ENCODE data around the gene COCH. TPM values are rescaled to one million over a fixed set of nuclear protein-coding genes. Genes with fewer than 3 reads are reported as not detected.

COCH gene
- total and polyA plus RNA-seq, 2 experiments from 2014 or later: 12.9 to 20.6 TPM

GRCh38 chr14:30872602-30873001 lies 1.8 kb upstream of the COCH start:
- no peak overlapping the region for H3K27ac Mint-ChIP-seq

More at GRCh38 chr14:30872602-30873001, 1.8 kb upstream of the COCH start:
- Histone ChIP-seq H4K20me1 (replicated peaks; ENCODE audit: insufficient read depth) (no peaks in the 10 kb centered on the region), H3K79me2 (replicated peaks; ENCODE audit: insufficient read depth) (no peaks in the 10 kb centered on the region), H3K36me3 (ENCODE audit: insufficient read depth) (no peaks in the 10 kb centered on the region), H3K27ac (ENCODE audit: low read depth) (no peak overlapping the region), H3K27me3 (ENCODE audit: insufficient read depth) (peaks cover 51% of the 10 kb centered on the region), H3K9me2 (ENCODE audit: insufficient read depth) (no peaks in the 10 kb centered on the region), H3K4me3 (no peak overlapping the region), H2AFZ (no peak overlapping the region), H3K4me2 (peak overlapping the region; percentile 79; the same call in 1 of the 2 replicates), H3F3A (replicated peaks; ENCODE audit: low read depth) (0 out of 2 replicates have a peak, but pooled peaks cover 3% of the 10 kb centered on the region), H3K4me1 (ENCODE audit: insufficient read depth) (peaks cover 48% of the 10 kb centered on the region)
- peak; percentile 35 for DNase-seq (ENCODE audit: low spot score)
- Mint-ChIP-seq H3K36me3 (ENCODE audit: low read depth) (no peaks in the 10 kb centered on the region), H3K4me1 (peaks cover 38% of the 10 kb centered on the region), H3K9me3 (no peaks in the 10 kb centered on the region), H3K27me3 (ENCODE audit: insufficient read depth, low read depth, poor library complexity) (peaks cover 42% of the 10 kb centered on the region), H3K4me3 (no peak overlapping the region)
- TF ChIP-seq JUNB (IDR thresholded peaks at IDR 0.05; ENCODE audit: unreplicated experiment) (no peak), ZNF462 (CRISPR knock-in tag; IDR thresholded peaks at IDR 0.05) (no peak), ETS1 (IDR thresholded peaks at IDR 0.05) (no peak), ZNF114 (CRISPR knock-in tag; IDR thresholded peaks at IDR 0.05) (no peak), NANOG (IDR thresholded peaks at IDR 0.05; ENCODE audit: borderline replicate concordance) (no peak), EZH2 (IDR thresholded peaks at IDR 0.05; ENCODE audit: low read depth, unreplicated experiment) (no peak), REST (IDR thresholded peaks at IDR 0.05; ENCODE audit: unreplicated experiment) (no peak), POLR2AphosphoS5 (IDR thresholded peaks at IDR 0.05; ENCODE audit: low read depth) (no peak), EZH2phosphoT487 (IDR thresholded peaks at IDR 0.05; ENCODE audit: unreplicated experiment) (no peak), CTCF (conservative IDR thresholded peaks at IDR 0.05; ENCODE audit: low read depth in 2 of 2) (no peak), CREB1 (CRISPR knock-in tag; IDR thresholded peaks at IDR 0.05; ENCODE audit: low read depth) (no peak), STAT1 (IDR thresholded peaks at IDR 0.05; ENCODE audit: unreplicated experiment) (no peak), ZNF331 (CRISPR knock-in tag; IDR thresholded peaks at IDR 0.05; ENCODE audit: low read depth) (no peak)
- ATAC-seq: no peak

Data from GM23338 (cell line).